ENCODE results near the gene PAPLN. TPM values are rescaled to one million over a fixed set of nuclear protein-coding genes. Genes with fewer than 3 reads are reported as not detected.

The PAPLN gene
- total RNA-seq, 1 experiment from 2014 or later: 22.2 TPM

- intact Hi-C loops (cut with micrococcal nuclease; ENCODE audit: unreplicated experiment): no loop called here
- POLR2A ChIA-PET: interaction anchor here (0.5 kb wide), 1 partner anchor 550 kb away, joined by 5 read pairs; no protein-coding TSS in a partner anchor
- Histone ChIP-seq H3K27me3 (ENCODE audit: control insufficient read depth, insufficient read depth, low read length) (no peaks in the 10 kb centered on the region), H3K27ac (ENCODE audit: low read length) (no peak overlapping the region), H3K36me3 (ENCODE audit: control insufficient read depth, insufficient read depth, low read length) (no peaks in the 10 kb centered on the region), H3K9me3 (ENCODE audit: control insufficient read depth, insufficient read depth, low read depth, low read length) (no peaks in the 10 kb centered on the region), H3K4me3 (ENCODE audit: low read depth in 2 of 2, low read length in 2 of 2) (no peak overlapping the region), H3K4me1 (ENCODE audit: control insufficient read depth, insufficient read depth, low read length) (no peaks in the 10 kb centered on the region)
- TF ChIP-seq POLR2AphosphoS5 (IDR thresholded peaks at IDR 0.05; ENCODE audit: low read depth, low read length) (no peak), SIN3A (IDR thresholded peaks at IDR 0.05; ENCODE audit: borderline replicate concordance, insufficient read depth, low read depth, low read length) (no peak), TCF7L2 (IDR thresholded peaks at IDR 0.05; ENCODE audit: low read depth, low read length) (no peak), REST (IDR thresholded peaks at IDR 0.05; ENCODE audit: insufficient read depth in 1 of 2, low read depth in 2 of 2, low read length in 1 of 2) (no peak), CTCF (IDR thresholded peaks at IDR 0.05) (no peak)
- CTCF ChIA-PET: no interaction called here
- BruUV-seq (replicated peaks): no TSS peak
- ATAC-seq (no peak), DNase-seq (ENCODE audit: low read depth, low spot score) (no peak)
- in situ Hi-C loops (cut with HindIII; ENCODE audit: low pct_unique_long_range_greater_than_20kb, low sequenced_read_pairs): no loop called here
Observed at GRCh38 chr14:73252491-73253322, 15.4 kb downstream of the PAPLN start.

- no peak for DNase-seq (ENCODE audit: low read depth, low spot score)
- CTCF ChIA-PET: no interaction called here
- intact Hi-C loops (cut with micrococcal nuclease; ENCODE audit: unreplicated experiment) (no loop called here), in situ Hi-C loops (cut with HindIII; ENCODE audit: low pct_unique_long_range_greater_than_20kb, low sequenced_read_pairs) (no loop called here)
- no peaks in the 10 kb centered on the region for H3K36me3 ChIP-seq (ENCODE audit: control insufficient read depth, insufficient read depth, low read length)
- H3K27ac ChIP-seq (ENCODE audit: low read length): no peak overlapping the region
- ATAC-seq: no peak
- H3K4me1 ChIP-seq (ENCODE audit: control insufficient read depth, insufficient read depth, low read length): no peaks in the 10 kb centered on the region
- POLR2A ChIA-PET: interaction anchor here (0.5 kb wide), 1 partner anchor 550 kb away, joined by 5 read pairs; no protein-coding TSS in a partner anchor
- no peaks in the 10 kb centered on the region for H3K9me3 ChIP-seq (ENCODE audit: control insufficient read depth, insufficient read depth, low read depth, low read length)
- no peak for TF ChIP-seq TCF7L2 (IDR thresholded peaks at IDR 0.05; ENCODE audit: low read depth, low read length)
- TF ChIP-seq CTCF (IDR thresholded peaks at IDR 0.05): no peak
- TF ChIP-seq POLR2AphosphoS5 (IDR thresholded peaks at IDR 0.05; ENCODE audit: low read depth, low read length): no peak
- no peak for TF ChIP-seq REST (IDR thresholded peaks at IDR 0.05; ENCODE audit: insufficient read depth in 1 of 2, low read depth in 2 of 2, low read length in 1 of 2)
- TF ChIP-seq SIN3A (IDR thresholded peaks at IDR 0.05; ENCODE audit: borderline replicate concordance, insufficient read depth, low read depth, low read length): no peak
- H3K4me3 ChIP-seq (ENCODE audit: low read depth in 2 of 2, low read length in 2 of 2): no peak overlapping the region
- no peaks in the 10 kb centered on the region for H3K27me3 ChIP-seq (ENCODE audit: control insufficient read depth, insufficient read depth, low read length)
- BruUV-seq (replicated peaks): no TSS peak
Observed at GRCh38 chr14:73253323-73253610, 16.0 kb downstream of the PAPLN start.
